ENCODE data around the gene CACNA2D1.
"Not testable (repeated sequence)": the region's sequence is repeated elsewhere in the genome, so short reads cannot be mapped to it uniquely, and the experiment has no call there.

CACNA2D1 gene

DNA sequence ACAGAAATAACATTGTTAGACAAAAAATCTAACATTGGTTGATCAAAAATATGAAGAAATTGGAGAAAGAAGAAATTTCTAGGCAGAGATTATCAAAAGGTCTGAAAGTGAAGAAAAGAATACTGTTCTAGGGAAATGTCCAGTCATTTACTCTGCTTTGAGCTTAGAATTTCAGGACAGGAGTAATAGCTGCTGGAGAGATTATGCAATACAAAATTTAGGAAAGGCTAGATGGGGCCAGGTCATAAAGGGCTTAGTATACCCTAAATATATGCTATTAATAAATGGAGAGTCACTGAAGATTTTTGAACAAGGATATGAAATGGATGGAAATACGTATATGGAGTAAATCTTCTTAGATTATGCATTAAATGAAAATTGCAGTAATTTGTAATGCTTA, 279.2 kb downstream of the CACNA2D1 start:
- DNase-seq, result no peak

DNA sequence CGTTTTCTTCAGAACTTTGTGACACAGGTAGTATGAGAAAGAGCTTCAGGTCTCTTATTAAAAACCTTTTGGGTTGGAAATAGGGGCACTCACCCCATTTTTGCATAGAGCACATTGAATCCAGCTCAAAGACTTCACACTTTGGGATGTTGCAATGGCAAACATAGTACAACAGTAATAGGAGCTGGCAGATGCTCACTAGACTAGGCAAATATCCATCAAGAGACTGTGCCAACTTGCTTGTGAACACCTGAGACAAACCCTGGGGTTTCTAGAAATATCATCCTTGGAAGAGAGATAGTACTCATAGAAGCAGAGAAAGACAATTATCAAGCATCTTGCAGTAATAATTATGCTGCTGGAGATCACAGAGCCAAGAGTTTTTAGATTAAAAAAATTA, 280.0 kb downstream of the CACNA2D1 start:
- DNase-seq, result no peak

DNA sequence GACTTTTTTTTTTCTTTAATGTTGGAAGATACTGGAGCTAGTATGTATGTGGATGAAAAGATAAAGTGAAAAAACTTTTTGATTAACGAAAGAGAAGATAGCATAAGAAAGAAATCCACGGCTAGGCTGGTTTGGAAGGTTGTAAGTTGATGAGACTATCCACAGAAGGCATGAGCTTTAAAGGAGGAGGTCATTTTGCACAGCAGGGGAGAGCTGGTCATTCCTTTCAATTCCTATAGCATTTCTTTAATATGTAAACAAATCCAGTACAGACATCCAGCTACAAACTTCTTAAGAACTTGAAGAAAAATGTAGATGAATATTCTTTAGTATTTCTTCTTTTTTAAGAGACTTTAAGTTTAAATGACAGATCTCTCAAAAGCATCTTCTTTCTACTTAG, 281.3 kb downstream of the CACNA2D1 start:
- no peak for DNase-seq

- DNase-seq, result no peak
These were observed 285.2 kb downstream of the CACNA2D1 start for GRCh38 chr7:82158327-82158726.

DNA sequence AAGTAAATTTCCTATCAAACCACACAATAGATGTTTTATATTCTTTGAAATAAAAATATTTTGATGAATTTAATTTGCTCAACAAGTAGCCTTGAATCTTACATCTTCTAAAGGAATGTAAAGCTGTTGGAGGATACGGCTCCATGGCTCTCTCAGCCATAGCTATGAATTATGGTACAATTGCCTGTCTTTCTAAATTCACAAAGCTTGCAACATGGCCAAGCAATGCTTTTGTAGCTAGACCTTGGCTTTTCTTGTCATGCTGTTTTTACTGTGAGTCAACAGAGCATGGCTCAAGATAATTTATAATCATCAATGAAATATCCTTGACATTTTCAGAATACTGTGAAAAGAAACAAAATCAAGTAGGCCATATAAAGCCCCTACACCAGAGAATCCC, 286.7 kb downstream of the CACNA2D1 start:
- DNase-seq, result no peak

DNA sequence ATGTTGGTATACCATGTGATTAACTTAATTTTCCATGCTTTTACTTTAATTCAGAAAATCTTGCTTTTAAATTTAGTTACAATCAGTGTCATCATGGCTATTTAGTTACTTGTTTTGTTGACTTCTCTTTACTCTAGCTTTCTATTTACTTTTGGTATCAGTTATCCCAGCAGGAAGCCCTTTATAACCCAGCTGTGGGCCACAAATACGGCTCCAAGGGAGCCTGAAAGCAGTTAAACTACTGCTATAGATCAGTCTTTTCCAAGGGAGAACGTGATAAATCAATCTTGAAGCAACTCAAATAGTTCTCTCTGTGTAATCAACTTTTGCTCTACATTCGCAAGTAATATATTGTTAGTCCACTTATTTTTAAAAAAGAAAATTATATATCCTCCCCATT, 287.4 kb downstream of the CACNA2D1 start:
- no peak for DNase-seq

DNA sequence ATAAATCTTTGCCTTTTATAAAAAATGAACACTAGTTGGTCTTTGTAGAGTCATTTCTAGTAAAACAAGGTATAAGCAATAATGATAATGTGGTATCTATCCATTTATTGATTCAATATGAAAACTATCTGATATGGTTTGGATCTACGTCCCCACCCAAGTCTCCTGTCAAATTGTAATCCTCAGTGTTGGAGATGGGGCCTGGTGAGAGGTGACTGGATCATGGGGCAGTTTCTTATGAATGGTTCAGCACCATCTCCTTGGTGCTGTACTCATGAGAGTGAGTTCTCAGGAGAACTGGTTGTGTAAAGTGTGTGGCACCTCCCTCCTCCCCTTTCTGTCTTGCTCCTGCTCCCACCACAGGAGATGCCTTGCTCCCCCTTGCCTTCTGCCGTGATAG, 288.8 kb downstream of the CACNA2D1 start:
- no peak for DNase-seq

GRCh38 chr7:82153776-82154175, 289.8 kb downstream of the CACNA2D1 start:
- no peak for DNase-seq

DNA sequence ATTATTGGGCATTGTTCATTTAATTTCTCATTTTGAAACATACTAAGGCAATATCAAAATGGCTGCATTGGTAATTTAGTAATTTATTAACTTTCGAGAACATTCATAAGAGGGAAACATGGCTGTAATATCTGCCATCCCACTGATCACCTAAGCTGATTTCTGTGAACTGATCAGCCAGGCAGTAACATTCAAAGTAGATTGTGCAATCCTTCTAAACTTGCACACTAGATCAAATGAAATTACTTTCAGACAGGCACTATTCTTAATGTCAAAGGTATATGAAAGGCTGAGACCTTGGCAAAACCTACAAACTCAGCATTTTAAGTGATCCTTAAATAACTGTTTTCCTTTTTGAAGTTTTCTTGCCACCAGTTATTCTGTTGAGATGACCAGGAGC, 290.7 kb downstream of the CACNA2D1 start:
- DNase-seq, result no peak

GRCh38 chr7:82146491-82146890, 297.1 kb downstream of the CACNA2D1 start:
- no peak for DNase-seq

- no peak for DNase-seq
These were observed 301.2 kb downstream of the CACNA2D1 start for GRCh38 chr7:82142263-82142864.

- no peak for DNase-seq
These were observed 302.1 kb downstream of the CACNA2D1 start for GRCh38 chr7:82141427-82141826.

GRCh38 chr7:82140608-82141007, 303.0 kb downstream of the CACNA2D1 start:
- DNase-seq, result not testable (repeated sequence)

DNA sequence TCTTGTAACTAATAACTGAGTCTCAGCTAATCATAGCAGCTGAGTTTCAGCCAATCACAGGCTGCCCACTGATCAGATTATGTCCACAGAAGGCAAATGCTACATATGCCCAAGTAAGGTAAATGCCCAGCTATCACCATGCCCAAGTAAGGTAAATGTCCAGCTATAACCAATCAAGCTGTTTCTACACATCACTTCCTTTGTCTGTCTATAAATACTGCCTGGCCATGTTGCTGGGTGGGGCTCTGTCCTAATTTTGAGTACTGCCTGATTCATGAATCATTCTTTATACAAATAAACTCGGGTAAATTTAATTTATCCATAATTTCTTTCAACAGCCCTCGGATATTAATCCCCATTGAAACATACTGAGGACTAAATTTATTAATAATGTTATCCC, 312.4 kb downstream of the CACNA2D1 start:
- DNase-seq, result no peak

- DNase-seq, result no peak
These were observed 314.5 kb downstream of the CACNA2D1 start for GRCh38 chr7:82129091-82129490.

GRCh38 chr7:82128546-82128945, 315.0 kb downstream of the CACNA2D1 start:
- DNase-seq, result no peak

DNA sequence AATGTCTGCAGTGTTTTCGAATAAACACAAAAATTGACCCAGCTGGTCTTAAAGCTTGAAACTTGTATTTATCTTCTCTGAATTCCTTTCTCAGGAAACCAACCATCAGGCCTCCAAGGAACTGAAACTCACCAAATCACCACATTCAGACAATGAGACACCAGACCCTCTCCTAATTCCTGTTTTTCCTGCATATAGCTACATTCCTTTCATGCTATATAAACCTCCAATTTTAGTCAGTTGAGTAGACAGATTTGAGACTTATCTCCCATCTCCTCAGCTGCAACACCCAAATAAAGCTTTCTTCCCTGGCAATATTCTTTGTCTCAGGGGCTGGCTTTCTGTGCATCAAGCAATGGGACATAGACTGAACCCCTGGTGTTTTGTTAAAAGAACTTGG, 317.0 kb downstream of the CACNA2D1 start:
- no peak for DNase-seq

DNA sequence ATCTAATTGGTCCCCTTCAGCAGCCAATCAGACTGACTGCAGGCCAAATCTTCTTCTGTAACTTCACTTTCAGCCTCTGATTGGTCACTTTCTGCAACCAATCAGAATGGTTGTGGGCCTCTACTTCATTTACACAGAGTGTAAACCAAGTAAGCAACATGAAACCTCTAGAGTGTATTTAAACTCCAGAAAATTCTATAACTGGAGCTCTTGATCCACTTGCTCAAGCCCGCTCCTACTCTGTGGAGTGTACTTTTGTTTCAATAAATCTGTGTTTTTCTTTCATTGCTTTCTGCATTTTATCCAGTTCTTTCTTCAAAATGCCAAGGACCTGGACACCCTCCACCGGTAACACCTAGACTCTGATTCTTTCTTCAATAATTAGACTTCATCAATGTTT, 319.1 kb downstream of the CACNA2D1 start:
- DNase-seq, result no peak

DNA sequence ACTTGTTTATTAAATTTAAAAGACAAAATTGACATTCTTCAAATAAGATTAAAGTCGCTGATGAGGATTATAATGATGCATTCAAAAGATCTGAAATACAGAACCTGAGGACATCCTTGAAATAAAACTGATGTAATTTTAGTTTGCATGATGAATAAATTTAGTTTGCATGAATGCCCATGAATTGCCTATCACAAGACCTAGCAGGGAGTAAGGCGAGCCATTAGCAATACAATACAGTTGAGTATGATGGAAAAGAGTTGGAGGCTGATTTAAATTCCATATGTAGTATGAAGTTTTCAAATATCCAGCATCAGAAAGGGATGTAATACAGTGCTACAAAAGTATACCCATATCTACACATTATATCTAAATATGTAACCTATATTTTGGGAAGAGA, 321.3 kb downstream of the CACNA2D1 start:
- DNase-seq, result no peak

GRCh38 chr7:82114237-82114636, 329.3 kb downstream of the CACNA2D1 start:
- no peak for DNase-seq

DNA sequence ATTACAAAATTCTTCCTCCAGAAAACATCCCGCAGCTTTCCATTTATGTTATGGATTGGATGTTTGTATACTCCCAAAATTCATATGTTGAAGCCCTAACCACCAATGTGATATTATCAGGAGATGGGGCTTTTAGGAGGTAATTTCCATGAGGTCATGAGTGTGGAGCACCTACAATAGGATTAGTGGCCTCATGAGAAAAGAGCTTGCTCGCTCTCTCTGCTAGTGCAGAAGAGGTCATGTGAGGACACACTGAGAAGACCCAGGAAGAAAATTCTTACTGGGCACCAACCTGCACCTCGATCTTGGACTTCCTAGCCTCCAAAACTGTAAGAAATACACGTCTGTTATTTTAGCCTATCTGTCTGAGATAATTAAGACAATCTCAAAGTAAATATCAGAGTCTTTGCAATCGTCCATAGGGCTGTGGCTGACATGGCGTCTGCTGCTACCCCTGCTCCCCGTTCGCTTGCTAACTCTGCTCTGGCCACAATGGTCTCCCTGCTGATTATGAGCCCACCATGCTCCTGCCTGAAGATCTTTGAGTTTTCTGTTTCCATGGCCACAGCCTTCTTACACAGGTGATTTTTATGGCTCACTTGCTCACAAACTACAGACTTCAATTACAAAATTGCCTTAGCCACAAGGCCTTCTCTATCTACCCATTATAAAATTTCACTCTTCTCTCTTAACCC, 333.3 kb downstream of the CACNA2D1 start:
- DNase-seq, result no peak

GRCh38 chr7:82109288-82109687, 334.3 kb downstream of the CACNA2D1 start:
- DNase-seq, result no peak

DNA sequence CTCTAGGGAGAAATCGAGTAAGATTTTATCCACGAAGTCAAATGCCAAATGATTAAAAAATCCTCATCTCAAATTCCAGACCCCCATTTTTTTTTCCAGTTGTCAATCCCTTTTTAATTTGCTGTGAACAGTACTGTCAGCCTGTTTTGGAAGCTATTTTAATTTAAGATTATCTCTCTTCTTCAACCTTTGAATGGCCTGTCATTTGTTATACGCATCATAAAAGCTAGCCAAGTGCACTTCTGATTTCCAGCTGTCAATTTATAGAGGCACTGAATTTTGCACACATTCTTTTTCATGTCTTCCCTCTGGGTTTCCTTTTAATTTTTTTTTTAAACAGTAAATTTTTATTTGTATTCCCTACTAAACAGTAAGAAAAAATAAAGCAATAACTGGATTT, 337.4 kb downstream of the CACNA2D1 start:
- DNase-seq, result no peak

DNA sequence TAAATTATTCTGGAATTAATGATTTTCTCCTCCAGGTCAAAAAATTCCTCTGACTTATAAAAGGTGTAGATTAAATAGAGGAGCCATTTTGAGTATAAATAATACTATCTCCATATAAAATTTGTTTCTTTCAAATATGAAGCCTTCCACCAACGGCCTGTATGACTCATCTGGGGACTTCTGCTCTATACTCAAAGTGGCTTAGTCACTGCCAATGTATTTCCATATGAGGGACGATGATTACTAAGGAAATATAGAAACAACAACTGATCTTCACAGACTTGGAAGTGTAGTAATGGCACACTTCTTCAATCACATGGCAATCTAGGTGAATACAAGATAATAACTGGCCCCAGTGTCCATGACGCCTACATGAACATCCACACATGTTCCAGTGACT, 338.1 kb downstream of the CACNA2D1 start:
- DNase-seq, result no peak

- no peak for DNase-seq
These were observed 345.2 kb downstream of the CACNA2D1 start for GRCh38 chr7:82098414-82098813.
